Astrocyte (in vitro differentiated cells and primary cell): ENCODE measurements around the gene CEP104.

Source experiments
- EZH2 ChIP-seq: IDR thresholded peaks from 2 replicates; pipeline ENCODE4 v1.6.1; 2012; ENCODE audit warnings: mild to moderate bottlenecking, low read length, inconsistent platforms; ENCODE audit not compliant: insufficient read depth
- TF ChIP-seq, protein P1 (sequence below): IDR thresholded peaks from 2 replicates; pipeline ENCODE4 v1.5.1; 2011; ENCODE audit warnings: low read depth, mild to moderate bottlenecking, inconsistent platforms, low read length, moderate library complexity; ENCODE audit not compliant: insufficient read depth

- TF ChIP-seq, protein P1, sequence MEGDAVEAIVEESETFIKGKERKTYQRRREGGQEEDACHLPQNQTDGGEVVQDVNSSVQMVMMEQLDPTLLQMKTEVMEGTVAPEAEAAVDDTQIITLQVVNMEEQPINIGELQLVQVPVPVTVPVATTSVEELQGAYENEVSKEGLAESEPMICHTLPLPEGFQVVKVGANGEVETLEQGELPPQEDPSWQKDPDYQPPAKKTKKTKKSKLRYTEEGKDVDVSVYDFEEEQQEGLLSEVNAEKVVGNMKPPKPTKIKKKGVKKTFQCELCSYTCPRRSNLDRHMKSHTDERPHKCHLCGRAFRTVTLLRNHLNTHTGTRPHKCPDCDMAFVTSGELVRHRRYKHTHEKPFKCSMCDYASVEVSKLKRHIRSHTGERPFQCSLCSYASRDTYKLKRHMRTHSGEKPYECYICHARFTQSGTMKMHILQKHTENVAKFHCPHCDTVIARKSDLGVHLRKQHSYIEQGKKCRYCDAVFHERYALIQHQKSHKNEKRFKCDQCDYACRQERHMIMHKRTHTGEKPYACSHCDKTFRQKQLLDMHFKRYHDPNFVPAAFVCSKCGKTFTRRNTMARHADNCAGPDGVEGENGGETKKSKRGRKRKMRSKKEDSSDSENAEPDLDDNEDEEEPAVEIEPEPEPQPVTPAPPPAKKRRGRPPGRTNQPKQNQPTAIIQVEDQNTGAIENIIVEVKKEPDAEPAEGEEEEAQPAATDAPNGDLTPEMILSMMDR = no peak
- TF ChIP-seq EZH2 = no peak
Observed at GRCh38 chr1:3762151-3762872, 94.7 kb downstream of the CEP104 start.
